Kidney epithelial cell (primary cell): Measurements from ENCODE around the gene HDAC10. TPM values are rescaled to one million over a fixed set of nuclear protein-coding genes. Genes with fewer than 3 reads are reported as not detected.

Source experiments
- DNase-seq: peaks from one replicate; pipeline ENCODE4 v3.0.0-alpha.2; 2010; ENCODE audit warnings: low read depth
- H3K27me3 ChIP-seq: 2 replicates; pipeline ENCODE4 v1.6.0; 2011; ENCODE audit warnings: low read length; ENCODE audit not compliant: control insufficient read depth, insufficient read depth
- H3K36me3 ChIP-seq: 2 replicates; pipeline ENCODE4 v1.5.1; 2011; ENCODE audit warnings: low read length; ENCODE audit not compliant: control insufficient read depth, insufficient read depth
- H3K4me3 ChIP-seq: 2 replicates; pipeline ENCODE4 v1.5.1; 2011; ENCODE audit warnings: low read depth, mild to moderate bottlenecking, control low read depth, low read length
- total RNA-seq: library from RNA; depleted of rRNA; stranded (reverse); fragments of >200 nt; gene quantifications from 2 replicates; pipeline ENCODE4 v1.2.3, GENCODE V29; 2015
- TF ChIP-seq, protein P1 (sequence below): IDR thresholded peaks from 2 replicates; pipeline ENCODE4 v1.5.1; 2011; ENCODE audit warnings: mild to moderate bottlenecking, moderate library complexity, low read length, control low read depth, inconsistent platforms; ENCODE audit not compliant: insufficient read depth, poor library complexity, severe bottlenecking

The HDAC10 gene
- total RNA-seq, 1 donor from 2014 or later = 21.1 TPM

GRCh38 chr22:50292643-50293440 lies 41.8 kb upstream of the HDAC10 start:
- DNase-seq = no peak
- H3K36me3 ChIP-seq = peaks cover 2% of the 10 kb centered on the region
- TF ChIP-seq, protein P1, sequence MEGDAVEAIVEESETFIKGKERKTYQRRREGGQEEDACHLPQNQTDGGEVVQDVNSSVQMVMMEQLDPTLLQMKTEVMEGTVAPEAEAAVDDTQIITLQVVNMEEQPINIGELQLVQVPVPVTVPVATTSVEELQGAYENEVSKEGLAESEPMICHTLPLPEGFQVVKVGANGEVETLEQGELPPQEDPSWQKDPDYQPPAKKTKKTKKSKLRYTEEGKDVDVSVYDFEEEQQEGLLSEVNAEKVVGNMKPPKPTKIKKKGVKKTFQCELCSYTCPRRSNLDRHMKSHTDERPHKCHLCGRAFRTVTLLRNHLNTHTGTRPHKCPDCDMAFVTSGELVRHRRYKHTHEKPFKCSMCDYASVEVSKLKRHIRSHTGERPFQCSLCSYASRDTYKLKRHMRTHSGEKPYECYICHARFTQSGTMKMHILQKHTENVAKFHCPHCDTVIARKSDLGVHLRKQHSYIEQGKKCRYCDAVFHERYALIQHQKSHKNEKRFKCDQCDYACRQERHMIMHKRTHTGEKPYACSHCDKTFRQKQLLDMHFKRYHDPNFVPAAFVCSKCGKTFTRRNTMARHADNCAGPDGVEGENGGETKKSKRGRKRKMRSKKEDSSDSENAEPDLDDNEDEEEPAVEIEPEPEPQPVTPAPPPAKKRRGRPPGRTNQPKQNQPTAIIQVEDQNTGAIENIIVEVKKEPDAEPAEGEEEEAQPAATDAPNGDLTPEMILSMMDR = no peak
- no peaks in the 10 kb centered on the region for H3K27me3 ChIP-seq
- H3K4me3 ChIP-seq = peak overlapping the region; percentile 1

DNA sequence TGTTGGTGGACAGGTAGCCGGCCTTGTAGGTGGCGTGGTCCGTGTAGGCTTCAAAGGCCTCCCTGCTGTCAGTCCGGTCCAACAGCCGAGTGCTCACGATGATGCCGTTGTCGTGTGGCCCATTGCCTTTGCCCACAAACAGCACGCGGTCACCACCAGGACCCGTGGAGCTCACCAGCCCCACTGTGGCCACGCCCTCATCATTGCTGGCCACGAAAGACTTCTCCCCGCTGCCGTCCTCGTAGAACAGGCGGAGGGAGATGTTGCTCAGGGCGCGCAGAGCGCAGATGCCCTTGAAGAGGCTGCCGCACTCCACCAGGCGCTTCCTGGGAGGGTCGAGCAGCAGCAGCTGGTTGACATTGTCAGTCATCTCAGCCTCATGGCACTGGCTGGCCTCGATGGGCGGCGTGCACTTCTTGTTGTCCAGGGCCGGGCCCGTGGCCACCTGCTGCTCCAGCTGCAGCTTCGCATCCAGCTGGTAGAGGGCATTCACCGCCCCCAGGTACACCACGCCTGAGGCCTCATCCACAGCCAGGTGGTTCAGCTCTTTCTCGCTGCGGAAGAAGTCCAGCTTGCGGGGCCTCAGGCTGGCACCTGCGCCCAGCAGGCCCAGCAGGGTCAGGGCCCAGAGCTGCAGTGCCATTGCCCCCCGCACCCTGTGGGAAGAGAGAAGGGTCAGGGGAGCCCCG lies 39.0 kb upstream of the HDAC10 start:
- no peak for DNase-seq
- H3K27me3 ChIP-seq = no peaks in the 10 kb centered on the region
- TF ChIP-seq, protein P1 = no peak
- no peak overlapping the region for H3K4me3 ChIP-seq
- peaks cover 2% of the 10 kb centered on the region for H3K36me3 ChIP-seq

DNA sequence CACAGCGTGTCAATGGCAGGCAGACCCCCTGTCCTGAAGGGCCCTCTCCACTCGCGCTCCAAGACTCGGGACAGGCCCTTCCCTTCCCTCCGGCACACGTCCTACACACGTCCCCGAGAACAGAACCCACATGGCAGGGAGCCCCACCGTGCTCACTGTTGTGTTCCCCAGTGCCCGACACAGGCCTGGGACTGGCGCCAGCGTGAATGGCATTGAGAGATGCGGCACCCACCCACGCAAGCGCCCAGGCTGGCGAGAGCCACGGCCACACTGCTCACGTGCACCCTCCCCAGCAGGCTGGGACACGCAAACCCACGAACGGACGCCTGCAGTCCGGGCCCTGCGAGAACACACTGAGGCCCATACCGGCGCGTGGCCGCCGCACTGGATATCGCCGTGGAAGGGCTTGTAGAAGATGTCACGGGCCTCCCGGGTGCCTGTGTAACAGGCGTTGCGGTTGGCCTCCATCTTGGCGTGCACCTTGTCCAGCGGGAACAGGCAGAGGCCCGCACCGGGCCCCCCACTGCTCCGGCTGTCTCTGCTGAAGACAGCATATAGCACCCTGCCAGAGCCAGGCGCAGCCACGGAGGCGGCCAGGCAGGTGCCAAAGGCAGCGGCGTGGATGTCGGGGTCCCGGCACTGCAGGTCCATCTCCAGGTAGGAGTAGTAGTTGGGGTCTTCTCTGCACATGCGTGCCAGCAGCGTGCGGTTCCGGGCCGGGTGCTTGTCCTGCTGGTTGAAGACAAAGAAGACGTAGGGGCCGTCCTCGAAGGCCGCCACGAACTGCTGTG lies 38.3 kb upstream of the HDAC10 start:
- TF ChIP-seq, protein P1 = no peak
- DNase-seq = no peak
- Histone ChIP-seq H3K27me3 (no peaks in the 10 kb centered on the region), H3K4me3 (no peak overlapping the region), H3K36me3 (peaks cover 2% of the 10 kb centered on the region)

GRCh38 chr22:50287731-50288130 lies 36.7 kb upstream of the HDAC10 start:
- Histone ChIP-seq H3K4me3 (no peak overlapping the region), H3K36me3 (peaks cover 6% of the 10 kb centered on the region), H3K27me3 (no peaks in the 10 kb centered on the region)
- TF ChIP-seq, protein P1 = no peak
- DNase-seq = no peak

GRCh38 chr22:50286701-50287318 lies 35.7 kb upstream of the HDAC10 start:
- TF ChIP-seq, protein P1 = no peak
- Histone ChIP-seq H3K27me3 (no peaks in the 10 kb centered on the region), H3K4me3 (no peak overlapping the region), H3K36me3 (peaks cover 6% of the 10 kb centered on the region)
- no peak for DNase-seq
